SKM-1 treated with dmso at 0.1 percent for 144 hours (cell line): Measurements from ENCODE around the gene TLR6.
"Not testable (repeated sequence)": the region's sequence is repeated elsewhere in the genome, so short reads cannot be mapped to it uniquely, and the experiment has no call there.

Experiments used
- DNase-seq: peaks from one replicate; lab custom pipeline; 2025; ENCODE audit not compliant: unreplicated experiment; lab: John Stamatoyannopoulos, UW

Gene TLR6

DNA sequence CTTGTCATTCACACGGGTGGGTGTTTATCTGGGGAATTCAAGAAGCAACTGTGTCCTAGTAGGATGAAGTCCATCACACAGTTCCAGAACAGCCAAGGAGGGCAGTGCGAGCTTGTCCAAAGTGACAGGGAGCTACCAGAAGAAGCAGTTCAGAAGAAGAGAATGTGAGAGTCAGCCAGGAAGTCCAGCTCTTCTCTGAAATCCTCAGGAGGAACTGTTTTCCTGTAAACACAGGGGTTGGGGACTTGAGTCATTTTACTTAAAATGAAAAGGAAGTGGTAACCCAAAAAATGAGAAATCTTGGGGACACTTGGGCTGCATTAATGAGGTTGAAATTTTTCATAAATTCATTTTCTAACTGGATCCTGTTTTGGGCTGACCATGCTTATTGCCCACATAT lies 65.6 kb downstream of the TLR6 start:
- peak; percentile 23 for DNase-seq

DNA sequence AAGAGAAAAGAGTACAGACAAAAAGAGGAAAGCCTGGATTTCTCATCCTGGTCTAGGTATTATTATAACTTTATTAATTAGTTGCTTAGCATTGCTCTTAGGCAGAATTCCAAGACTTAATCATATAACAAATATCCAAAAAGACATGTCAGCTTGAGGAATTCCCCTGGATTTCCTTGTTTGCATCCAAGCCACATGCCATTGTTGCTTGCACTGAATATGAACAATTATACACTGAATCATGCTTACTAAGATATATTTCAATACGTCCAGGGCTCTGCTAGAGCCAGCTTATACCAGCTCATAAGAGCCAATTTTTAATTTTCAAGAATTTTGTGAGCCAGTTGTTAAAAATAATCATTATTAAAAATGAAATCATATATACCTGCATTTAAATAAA lies 68.3 kb downstream of the TLR6 start:
- no peak for DNase-seq

DNA sequence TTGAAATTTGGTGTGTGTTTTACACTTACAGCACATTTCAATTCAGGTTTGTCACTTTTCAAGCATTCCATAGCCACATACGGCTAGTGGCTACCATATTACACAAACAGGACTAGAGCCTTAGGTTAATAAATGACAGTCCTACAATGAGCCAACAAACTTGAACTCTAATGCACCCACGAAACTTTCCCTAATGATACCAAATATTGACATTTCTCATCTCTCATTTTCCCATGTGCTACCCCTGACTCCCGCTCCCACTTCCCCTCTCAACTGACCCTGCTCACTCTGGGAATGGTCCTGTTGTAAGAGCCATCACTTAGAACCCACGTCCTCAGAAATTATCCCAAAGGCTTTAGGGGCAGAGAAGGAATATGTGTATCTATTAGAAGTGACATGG lies 68.9 kb downstream of the TLR6 start:
- no peak for DNase-seq

DNA sequence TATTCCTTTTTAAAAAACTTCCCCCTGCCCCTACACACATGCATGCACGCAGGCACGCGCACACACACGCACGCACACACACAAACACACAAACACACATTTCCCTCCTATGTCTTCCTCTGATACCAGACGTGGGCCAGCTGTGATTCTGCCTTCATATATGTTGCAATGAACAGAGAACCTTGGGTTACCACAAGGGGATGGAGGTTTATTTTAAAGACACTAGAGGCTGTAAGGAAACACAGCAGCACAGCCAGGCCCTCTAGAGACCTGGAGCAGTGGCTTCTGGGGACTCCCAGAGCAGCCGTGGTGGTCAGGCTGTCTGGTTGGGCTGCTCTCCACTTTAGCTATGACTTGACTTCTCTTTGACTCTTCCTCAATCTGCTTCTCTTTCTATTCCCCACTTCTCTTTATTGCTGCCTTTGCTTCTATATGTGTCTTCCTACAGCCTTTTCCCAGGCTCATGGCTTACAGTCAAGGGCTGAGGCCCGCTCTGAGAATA lies 70.7 kb downstream of the TLR6 start:
- peak; percentile 87 for DNase-seq

DNA sequence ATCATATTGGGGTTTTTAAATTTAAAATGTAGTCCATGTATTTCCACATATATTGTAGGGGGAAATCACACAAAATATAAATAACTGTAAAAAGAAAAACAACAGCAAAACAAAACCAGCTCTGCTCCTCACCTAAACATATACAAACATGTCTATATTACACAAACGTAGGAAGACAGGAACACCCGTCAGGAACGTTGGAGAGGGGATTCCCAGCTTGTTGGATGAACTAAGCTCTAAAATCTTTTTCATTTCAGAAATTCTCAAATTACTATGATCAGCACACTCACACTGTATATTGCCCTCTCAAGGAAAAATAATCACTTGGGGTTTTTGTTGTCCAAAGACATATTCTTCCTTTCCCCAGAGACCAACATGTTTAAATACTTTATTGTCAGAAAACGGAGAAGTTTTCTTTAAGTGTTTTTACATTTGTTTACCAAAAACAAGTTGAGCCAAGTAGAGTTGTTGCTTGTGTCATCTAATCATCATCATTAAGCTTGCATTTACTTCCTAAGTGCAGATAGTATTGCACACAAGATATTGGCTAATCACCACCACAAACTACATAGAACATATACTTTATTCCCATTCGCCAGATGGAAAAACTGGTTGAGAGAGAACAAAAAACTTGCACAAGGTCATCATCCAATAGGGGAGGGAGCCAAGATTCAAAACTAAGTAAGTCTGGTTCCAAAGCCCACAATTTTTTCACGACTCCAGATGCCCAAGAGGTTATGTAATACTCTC lies 71.4 kb downstream of the TLR6 start:
- no peak for DNase-seq

DNA sequence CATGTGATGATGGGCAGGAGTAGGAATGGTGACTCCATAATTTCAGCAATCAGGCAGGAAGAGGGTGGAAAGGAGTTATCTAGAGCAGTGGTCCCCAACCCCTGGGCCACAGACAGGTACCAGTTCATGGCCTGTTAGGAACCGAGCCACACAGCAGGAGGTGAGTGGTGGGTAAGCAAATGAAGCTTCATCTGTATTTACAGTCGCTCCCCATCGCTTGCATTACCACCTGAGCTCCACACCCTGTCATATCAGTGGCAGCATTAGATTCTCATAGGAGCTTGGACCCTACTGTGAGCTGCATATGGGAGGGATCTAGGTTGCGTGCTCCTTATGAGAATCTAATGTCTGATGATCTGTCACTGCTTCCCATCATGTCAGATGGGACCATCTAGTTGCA lies 72.5 kb downstream of the TLR6 start:
- DNase-seq = no peak

DNA sequence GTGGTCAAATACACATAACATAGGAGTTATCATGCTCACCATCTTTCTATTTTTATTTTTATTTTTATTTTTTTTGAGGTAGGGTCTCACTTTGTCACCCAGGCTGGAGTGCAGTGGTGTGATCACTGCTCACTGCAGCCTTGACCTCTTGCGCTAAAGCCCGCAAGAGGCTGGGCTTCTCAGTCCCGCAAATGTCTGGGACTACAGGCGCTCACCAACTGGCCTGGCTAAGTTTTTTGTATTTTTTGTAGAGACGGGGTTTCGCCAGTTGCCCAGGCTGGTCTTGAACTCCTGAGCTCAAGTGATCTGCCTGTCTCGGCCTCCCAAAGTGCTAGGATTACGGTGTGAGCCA lies 73.5 kb downstream of the TLR6 start:
- no peak for DNase-seq

DNA sequence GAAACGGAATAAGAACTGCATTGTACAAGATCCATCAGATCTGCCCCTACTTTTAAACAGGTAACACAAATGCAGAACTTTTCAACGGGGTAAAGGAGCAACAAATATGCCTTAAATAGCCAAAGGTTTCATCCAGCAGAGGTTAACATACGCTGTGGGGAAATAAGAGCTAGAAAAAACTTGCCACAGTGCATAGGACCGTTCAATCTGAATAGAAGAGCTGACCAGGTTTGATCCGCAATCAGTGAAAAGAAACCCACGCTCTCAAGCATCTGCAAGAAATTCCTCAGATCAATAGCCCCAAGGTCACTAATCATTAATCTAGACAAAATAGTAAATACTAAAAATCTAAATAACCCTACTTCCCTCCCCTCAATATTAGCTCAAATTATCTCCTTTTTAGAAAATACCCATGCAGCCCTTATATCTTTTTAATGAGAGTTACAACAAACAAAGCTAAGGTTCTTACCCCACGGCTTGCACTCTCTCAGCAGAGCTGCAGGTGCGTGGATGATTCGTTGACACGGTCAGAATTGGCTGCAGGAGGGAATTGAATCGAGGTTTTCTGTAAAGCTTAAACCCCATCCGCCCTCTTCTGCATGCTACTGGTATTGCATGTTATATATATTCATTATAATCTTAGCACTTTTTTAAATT lies 74.0 kb downstream of the TLR6 start, which contains the start of gene TLR10:
Gene TLR10, minus strand, starts transcription at position 539 of the 657 bp plus-strand sequence. CDS start 7,400 bp downstream, outside the sequence.
- peak; percentile 40 for DNase-seq

DNA sequence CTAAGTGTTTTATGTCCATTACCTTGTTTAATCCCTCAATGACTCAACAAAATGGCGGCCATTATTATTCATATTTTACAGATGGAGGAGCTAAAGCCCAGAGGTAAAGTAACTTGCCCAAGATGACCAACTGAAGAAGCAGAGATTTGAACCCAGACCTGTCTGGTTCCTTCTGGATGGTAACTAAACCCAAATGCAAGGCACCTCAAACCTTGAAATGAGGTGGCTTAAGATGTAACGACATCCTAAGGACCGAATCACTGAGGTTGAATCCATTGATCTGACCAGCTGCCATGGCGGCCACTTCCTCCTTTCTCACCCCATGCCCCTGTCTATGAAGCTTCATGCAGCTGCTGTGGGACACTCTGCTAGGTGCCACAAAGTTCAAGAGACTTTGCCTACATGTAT lies 74.8 kb downstream of the TLR6 start:
- no peak for DNase-seq

DNA sequence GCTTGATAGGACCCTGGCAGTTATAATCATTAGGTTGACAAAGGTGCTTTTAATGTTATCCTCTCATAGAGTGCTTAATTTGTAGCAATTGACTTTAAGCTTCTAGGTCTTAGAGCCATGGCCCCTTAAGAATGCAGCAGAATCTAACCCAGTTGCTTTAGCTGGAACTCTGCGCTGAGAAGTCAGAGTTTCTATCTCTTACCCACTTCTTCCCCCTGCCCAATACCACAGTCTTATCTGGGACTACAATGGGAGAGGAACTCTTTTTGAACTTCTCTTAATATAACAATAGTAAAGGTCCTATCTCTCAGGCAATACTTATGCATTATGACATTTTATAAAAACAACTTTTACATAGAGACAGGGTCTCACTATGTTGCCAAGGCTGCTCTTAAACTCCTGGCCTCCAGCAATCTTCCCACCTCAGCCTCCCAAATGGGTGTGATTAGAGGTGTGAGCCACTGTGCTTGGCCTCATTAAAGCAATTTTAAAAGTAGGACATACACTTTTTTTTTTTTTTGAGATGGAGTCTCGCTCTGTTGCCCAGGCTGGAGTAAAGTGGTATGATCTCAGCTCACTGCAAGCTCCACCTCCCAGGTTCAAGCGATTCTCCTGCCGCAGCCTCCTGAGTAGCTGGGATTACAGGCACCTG lies 75.7 kb downstream of the TLR6 start:
- no peak for DNase-seq

DNA sequence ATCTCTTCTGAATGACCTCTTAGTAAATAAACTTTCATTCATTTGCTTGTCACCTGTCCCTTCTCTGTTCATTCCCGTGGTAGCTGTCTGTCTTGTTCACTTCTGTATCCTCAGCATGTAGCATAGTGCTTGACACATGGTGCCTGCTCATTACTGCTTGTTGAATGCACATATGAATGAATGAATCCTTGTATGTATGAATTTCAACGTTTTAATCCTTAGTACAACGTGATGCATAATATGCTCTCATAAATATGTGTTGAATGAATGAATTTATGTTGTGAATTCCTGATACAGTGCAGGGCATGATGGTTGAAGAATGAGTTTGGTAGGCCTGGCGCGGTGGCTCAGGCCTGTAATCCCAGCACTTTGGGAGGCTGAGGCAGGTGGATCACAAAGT lies 76.8 kb downstream of the TLR6 start:
- DNase-seq = no peak

DNA sequence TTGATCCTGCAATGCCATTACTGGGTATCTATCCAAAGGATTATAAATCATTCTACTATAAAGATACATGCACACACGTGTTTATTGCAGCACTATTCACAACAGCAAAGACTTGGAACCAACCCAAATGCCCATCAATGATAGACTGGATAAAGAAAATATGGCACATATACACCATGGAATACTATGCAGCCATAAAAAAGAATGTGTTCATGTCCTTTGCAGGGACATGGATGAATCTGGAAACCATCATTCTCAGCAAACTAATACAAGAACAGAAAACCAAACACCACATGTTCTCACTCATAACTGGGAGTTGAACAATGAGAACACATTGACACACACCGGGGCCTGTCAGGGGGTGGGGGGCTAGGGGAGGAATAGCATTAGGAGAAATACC lies 78.7 kb downstream of the TLR6 start:
- not testable (repeated sequence) for DNase-seq

DNA sequence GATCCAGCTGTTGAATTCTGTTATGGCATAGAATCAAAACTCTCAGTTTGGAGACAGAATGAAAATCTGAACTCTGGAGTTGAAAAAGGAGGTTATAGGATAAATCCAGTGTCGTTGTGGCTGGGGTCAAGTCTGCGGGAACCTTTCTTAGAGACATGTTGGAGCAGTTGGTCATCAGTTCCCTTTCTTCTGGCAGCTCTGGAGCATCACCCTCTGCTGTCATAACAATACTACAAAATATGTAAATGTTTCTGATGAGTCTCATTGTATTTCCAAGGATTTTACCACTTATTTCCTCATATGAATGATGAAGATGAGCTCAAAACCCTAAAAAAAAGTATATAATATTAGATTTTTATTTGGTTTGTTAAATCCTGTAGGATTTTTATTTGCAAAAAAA lies 81.3 kb downstream of the TLR6 start:
- DNase-seq = no peak

DNA sequence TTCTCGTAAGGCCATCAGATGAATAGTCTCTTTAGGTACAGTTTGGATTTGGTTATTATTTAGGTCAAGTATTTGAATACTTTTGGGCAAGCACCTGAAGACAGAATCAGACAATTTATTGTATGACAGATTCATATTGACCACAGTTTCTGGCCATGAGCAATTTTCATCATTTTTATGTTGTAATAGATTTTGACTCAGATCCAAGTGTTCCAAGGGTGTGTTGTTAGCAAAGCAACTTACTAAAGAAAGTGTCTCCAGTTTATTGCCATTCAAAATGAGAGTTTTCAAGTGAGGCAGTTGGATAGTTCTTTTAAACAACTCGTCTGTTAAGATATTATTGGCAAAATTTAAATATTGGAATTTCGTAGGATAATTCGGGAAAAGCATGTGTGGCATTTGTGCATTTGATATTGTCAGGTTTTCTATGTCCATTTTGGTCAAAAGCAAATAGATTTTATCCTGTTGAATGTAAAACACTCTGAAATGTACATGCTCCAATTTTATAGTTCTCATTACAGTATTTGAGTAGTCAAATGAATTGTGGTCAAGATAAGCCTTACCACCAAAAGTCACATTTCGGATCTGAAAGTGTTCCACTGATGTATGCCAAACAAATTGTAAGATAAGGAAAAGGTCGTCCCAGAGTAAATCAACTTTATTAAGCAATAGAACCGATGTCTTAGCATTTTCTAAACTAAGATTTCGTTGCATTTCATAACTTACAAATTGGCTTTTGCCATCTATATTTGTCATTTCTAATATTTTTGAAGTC lies 82.2 kb downstream of the TLR6 start:
- DNase-seq = no peak
